ENCODE measurements around the gene SRPRA.

DNA sequence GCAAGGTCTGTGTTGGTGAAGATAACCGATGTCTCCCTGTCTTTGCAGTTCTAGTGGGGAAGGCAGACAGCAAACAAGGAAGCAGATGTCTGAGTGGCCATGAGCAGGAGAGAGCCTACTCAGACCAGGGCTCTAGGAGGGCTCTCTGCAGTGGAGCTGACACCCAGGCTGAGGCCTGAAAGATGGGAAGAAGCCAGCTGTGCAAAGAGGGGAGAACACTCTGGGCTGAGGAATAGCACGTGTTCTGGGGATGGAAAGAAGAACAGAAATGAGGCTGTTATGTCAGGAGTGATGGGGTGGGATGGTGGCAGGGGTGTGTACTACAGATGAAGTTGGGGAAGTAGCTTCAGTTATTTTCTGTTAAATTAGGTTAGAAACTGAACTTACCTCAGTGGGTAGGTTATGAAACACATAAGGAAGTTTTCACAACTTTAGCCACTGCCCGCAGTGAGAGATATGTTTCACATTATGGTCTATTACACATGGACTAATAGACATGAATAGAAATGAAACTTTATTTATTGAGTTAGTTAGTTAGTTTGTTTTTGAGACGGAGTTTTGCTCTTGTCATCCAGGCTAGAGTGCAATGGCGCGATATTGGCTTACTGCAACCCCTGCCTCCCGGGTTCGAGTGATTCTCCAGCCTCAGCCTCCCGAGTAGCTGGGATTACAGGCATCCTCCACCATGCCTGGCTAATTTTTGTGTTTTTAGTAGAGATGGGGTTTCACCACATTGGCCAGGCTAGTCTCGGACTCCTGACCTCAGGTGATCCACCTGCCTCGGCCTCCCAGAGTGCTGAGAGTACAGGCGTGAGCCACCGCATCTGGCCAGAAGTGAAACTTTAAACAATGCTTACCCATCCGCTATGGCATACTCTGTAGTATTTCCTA, 43.0 kb upstream of the SRPRA start:
- TF ChIP-seq, protein P1, sequence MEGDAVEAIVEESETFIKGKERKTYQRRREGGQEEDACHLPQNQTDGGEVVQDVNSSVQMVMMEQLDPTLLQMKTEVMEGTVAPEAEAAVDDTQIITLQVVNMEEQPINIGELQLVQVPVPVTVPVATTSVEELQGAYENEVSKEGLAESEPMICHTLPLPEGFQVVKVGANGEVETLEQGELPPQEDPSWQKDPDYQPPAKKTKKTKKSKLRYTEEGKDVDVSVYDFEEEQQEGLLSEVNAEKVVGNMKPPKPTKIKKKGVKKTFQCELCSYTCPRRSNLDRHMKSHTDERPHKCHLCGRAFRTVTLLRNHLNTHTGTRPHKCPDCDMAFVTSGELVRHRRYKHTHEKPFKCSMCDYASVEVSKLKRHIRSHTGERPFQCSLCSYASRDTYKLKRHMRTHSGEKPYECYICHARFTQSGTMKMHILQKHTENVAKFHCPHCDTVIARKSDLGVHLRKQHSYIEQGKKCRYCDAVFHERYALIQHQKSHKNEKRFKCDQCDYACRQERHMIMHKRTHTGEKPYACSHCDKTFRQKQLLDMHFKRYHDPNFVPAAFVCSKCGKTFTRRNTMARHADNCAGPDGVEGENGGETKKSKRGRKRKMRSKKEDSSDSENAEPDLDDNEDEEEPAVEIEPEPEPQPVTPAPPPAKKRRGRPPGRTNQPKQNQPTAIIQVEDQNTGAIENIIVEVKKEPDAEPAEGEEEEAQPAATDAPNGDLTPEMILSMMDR (tag by site-specific recombination; IDR thresholded peaks at IDR 0.05), result no peak
- TF ChIP-seq ZNF132 (tag by site-specific recombination; IDR thresholded peaks at IDR 0.05; ENCODE audit: borderline replicate concordance) (no peak), ZNF302 (tag by site-specific recombination; IDR thresholded peaks at IDR 0.05; ENCODE audit: low read depth) (no peak), ZNF121 (tag by site-specific recombination; IDR thresholded peaks at IDR 0.05) (no peak), ZNF366 (tag by site-specific recombination; conservative IDR thresholded peaks at IDR 0.05) (no peak), ZNF433 (tag by site-specific recombination; IDR thresholded peaks at IDR 0.05; ENCODE audit: low read depth) (no peak), ZNF561 (tag by site-specific recombination; IDR thresholded peaks at IDR 0.05; ENCODE audit: borderline replicate concordance) (no peak)
- TF ChIP-seq, protein P2, sequence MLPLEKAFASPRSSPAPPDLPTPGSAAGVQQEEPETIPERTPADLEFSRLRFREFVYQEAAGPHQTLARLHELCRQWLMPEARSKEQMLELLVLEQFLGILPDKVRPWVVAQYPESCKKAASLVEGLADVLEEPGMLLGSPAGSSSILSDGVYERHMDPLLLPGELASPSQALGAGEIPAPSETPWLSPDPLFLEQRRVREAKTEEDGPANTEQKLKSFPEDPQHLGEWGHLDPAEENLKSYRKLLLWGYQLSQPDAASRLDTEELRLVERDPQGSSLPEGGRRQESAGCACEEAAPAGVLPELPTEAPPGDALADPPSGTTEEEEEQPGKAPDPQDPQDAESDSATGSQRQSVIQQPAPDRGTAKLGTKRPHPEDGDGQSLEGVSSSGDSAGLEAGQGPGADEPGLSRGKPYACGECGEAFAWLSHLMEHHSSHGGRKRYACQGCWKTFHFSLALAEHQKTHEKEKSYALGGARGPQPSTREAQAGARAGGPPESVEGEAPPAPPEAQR (tag by site-specific recombination; IDR thresholded peaks at IDR 0.05), result no peak
- TF ChIP-seq, protein P3, sequence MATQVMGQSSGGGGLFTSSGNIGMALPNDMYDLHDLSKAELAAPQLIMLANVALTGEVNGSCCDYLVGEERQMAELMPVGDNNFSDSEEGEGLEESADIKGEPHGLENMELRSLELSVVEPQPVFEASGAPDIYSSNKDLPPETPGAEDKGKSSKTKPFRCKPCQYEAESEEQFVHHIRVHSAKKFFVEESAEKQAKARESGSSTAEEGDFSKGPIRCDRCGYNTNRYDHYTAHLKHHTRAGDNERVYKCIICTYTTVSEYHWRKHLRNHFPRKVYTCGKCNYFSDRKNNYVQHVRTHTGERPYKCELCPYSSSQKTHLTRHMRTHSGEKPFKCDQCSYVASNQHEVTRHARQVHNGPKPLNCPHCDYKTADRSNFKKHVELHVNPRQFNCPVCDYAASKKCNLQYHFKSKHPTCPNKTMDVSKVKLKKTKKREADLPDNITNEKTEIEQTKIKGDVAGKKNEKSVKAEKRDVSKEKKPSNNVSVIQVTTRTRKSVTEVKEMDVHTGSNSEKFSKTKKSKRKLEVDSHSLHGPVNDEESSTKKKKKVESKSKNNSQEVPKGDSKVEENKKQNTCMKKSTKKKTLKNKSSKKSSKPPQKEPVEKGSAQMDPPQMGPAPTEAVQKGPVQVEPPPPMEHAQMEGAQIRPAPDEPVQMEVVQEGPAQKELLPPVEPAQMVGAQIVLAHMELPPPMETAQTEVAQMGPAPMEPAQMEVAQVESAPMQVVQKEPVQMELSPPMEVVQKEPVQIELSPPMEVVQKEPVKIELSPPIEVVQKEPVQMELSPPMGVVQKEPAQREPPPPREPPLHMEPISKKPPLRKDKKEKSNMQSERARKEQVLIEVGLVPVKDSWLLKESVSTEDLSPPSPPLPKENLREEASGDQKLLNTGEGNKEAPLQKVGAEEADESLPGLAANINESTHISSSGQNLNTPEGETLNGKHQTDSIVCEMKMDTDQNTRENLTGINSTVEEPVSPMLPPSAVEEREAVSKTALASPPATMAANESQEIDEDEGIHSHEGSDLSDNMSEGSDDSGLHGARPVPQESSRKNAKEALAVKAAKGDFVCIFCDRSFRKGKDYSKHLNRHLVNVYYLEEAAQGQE (tag by site-specific recombination; IDR thresholded peaks at IDR 0.05), result no peak

Measured in HEK293 (cell line).